Neural cell (in vitro differentiated cells): ENCODE measurements around the gene ZNF771. TPM values are rescaled to one million over a fixed set of nuclear protein-coding genes. Genes with fewer than 3 reads are reported as not detected.
A peak's percentile ranks its signal among the peaks of the same experiment; 100 is the strongest.

ENCODE experiments used
- H2AFZ ChIP-seq: fragments of 200-600, 300-800 bp; sonication (generic), shearing (Covaris generic); 2 replicates; pipeline ENCODE4 v1.6.0; 2014; ENCODE audit warnings: low read depth, mild to moderate bottlenecking, antibody characterized with exemption, low read length, moderate library complexity
- H3F3A ChIP-seq: fragments of 200-600 bp; shearing (Covaris generic); 2 replicates; pipeline ENCODE4 v1.6.1; 2016; ENCODE audit warnings: mild to moderate bottlenecking, moderate library complexity, mixed read lengths, antibody characterized with exemption, low read length; ENCODE audit not compliant: insufficient read depth, poor library complexity, severe bottlenecking
- H3K27ac ChIP-seq: fragments of 200-600, 300-800 bp; sonication (generic), shearing (Covaris generic); 2 replicates; pipeline ENCODE4 v1.5.1; 2014; ENCODE audit warnings: mild to moderate bottlenecking, low read length, moderate library complexity
- H3K27me3 ChIP-seq: fragments of 300-800, 200-600 bp; sonication (generic), shearing (Covaris generic); 2 replicates; pipeline ENCODE4 v1.6.0; 2014; ENCODE audit warnings: mild to moderate bottlenecking, low read depth, low read length, moderate library complexity; ENCODE audit not compliant: insufficient read depth
- H3K36me3 ChIP-seq: fragments of 300-800, 200-600 bp; sonication (generic), shearing (Covaris generic); 2 replicates; pipeline ENCODE4 v1.5.1; 2014; ENCODE audit warnings: mild to moderate bottlenecking, antibody characterized with exemption, low read length, moderate library complexity; ENCODE audit not compliant: insufficient read depth
- H3K4me2 ChIP-seq: fragments of 300-800, 200-600 bp; sonication (generic), shearing (Covaris generic); 2 replicates; pipeline ENCODE4 v1.6.0; 2014; ENCODE audit warnings: mild to moderate bottlenecking, low read length
- H3K4me3 ChIP-seq: fragments of 300-800, 200-600 bp; sonication (generic), shearing (Covaris generic); 2 replicates; pipeline ENCODE4 v1.5.1; 2014; ENCODE audit warnings: mild to moderate bottlenecking, low read length, moderate library complexity
- H3K79me2 ChIP-seq: fragments of 200-600 bp; shearing (Covaris generic); replicated peaks from 2 replicates; pipeline ENCODE4 v1.6.0; 2014; ENCODE audit warnings: mild to moderate bottlenecking, low read length, moderate library complexity; ENCODE audit not compliant: insufficient read depth
- H3K9ac ChIP-seq: fragments of 300-800, 200-600 bp; sonication (generic), shearing (Covaris generic); 2 replicates; pipeline ENCODE4 v1.6.1; 2016; ENCODE audit warnings: mild to moderate bottlenecking, low read length, mixed read lengths
- H3K9me2 ChIP-seq: fragments of 200-600 bp; shearing (Covaris generic); 2 replicates; pipeline ENCODE4 v1.6.1; 2016; ENCODE audit warnings: mild to moderate bottlenecking, low read length, mixed read lengths; ENCODE audit not compliant: insufficient read depth
- H3K9me3 ChIP-seq: fragments of 200-600, 300-800 bp; sonication (generic), shearing (Covaris generic); 2 replicates; pipeline ENCODE4 v1.6.1; 2016; ENCODE audit warnings: mild to moderate bottlenecking, mixed run types, low read length, moderate library complexity, mixed read lengths
- H4K20me1 ChIP-seq: fragments of 200-600 bp; shearing (Covaris generic); 2 replicates; pipeline ENCODE4 v1.6.1; 2016; ENCODE audit warnings: mild to moderate bottlenecking, mixed run types; ENCODE audit not compliant: insufficient read depth
- EP300 ChIP-seq: fragments of 450-650 bp; conservative IDR thresholded peaks from 2 replicates; pipeline ENCODE4 v1.6.1; 2014; ENCODE audit warnings: antibody characterized with exemption, mild to moderate bottlenecking, moderate library complexity; ENCODE audit not compliant: poor library complexity, severe bottlenecking
- EZH2 ChIP-seq: fragments of 200-600, 300-800 bp; shearing (Covaris generic), sonication (generic); IDR thresholded peaks from 2 replicates; pipeline ENCODE4 v1.6.1; 2014; ENCODE audit warnings: antibody characterized with exemption, low read length, borderline replicate concordance, mild to moderate bottlenecking; ENCODE audit not compliant: insufficient read depth, poor library complexity, severe bottlenecking
- MXI1 ChIP-seq: fragments of 450-650 bp; conservative IDR thresholded peaks from 2 replicates; pipeline ENCODE4 v1.6.1; 2014; ENCODE audit warnings: antibody characterized with exemption, mild to moderate bottlenecking; ENCODE audit not compliant: poor library complexity, severe bottlenecking
- POLR2AphosphoS5 ChIP-seq: IDR thresholded peaks from 2 replicates; pipeline ENCODE4 v1.6.1; 2012
- RAD21 ChIP-seq: fragments of 450-650 bp; conservative IDR thresholded peaks from 2 replicates; pipeline ENCODE4 v1.6.1; 2014; ENCODE audit warnings: antibody characterized with exemption, mild to moderate bottlenecking, moderate library complexity
- SMC3 ChIP-seq: fragments of 450-650 bp; conservative IDR thresholded peaks from 2 replicates; pipeline ENCODE4 v1.6.1; 2014; ENCODE audit warnings: antibody characterized with exemption, mild to moderate bottlenecking, moderate library complexity; ENCODE audit not compliant: poor library complexity
- TAF1 ChIP-seq: IDR thresholded peaks from 2 replicates; pipeline ENCODE4 v1.6.1; 2012; ENCODE audit warnings: low read depth
- polyA plus RNA-seq: library from polyadenylated mRNA; depleted of rRNA; stranded (reverse); fragments of >200 nt; gene quantifications from 2 replicates; pipeline ENCODE4 v1.2.3, GENCODE V29; 2014
- TF ChIP-seq, protein P1 (sequence below): IDR thresholded peaks from 2 replicates; pipeline ENCODE4 v1.6.1; 2012; ENCODE audit warnings: borderline replicate concordance
- TF ChIP-seq, protein P2 (sequence below): fragments of 450-650 bp; IDR thresholded peaks from 2 replicates; pipeline ENCODE4 v1.5.1; 2014; ENCODE audit warnings: antibody characterized with exemption, mild to moderate bottlenecking, moderate library complexity; ENCODE audit not compliant: poor library complexity, severe bottlenecking

Gene ZNF771
- polyA plus RNA-seq, 1 donor from 2014 or later = 11.7 TPM

GRCh38 chr16:30417529-30418349 is 10.3 kb downstream of the ZNF771 start:
- Histone ChIP-seq H3K9me2 (no peaks in the 10 kb centered on the region), H3K79me2 (no peaks in the 10 kb centered on the region), H3K27ac (peak overlapping the region; percentile 59), H3K36me3 (no peaks in the 10 kb centered on the region), H3K9me3 (no peaks in the 10 kb centered on the region), H4K20me1 (no peaks in the 10 kb centered on the region), H3K27me3 (no peaks in the 10 kb centered on the region), H3K4me2 (peak overlapping the region; percentile 10), H3K4me3 (peak overlapping the region; percentile 71), H2AFZ (peak overlapping the region; percentile 45), H3K9ac (peak overlapping the region; percentile 63), H3F3A (peaks cover 2% of the 10 kb centered on the region)
- peak; percentile 54 for TF ChIP-seq POLR2AphosphoS5
- peak; percentile 84 for TF ChIP-seq MXI1
- TF ChIP-seq, protein P1, sequence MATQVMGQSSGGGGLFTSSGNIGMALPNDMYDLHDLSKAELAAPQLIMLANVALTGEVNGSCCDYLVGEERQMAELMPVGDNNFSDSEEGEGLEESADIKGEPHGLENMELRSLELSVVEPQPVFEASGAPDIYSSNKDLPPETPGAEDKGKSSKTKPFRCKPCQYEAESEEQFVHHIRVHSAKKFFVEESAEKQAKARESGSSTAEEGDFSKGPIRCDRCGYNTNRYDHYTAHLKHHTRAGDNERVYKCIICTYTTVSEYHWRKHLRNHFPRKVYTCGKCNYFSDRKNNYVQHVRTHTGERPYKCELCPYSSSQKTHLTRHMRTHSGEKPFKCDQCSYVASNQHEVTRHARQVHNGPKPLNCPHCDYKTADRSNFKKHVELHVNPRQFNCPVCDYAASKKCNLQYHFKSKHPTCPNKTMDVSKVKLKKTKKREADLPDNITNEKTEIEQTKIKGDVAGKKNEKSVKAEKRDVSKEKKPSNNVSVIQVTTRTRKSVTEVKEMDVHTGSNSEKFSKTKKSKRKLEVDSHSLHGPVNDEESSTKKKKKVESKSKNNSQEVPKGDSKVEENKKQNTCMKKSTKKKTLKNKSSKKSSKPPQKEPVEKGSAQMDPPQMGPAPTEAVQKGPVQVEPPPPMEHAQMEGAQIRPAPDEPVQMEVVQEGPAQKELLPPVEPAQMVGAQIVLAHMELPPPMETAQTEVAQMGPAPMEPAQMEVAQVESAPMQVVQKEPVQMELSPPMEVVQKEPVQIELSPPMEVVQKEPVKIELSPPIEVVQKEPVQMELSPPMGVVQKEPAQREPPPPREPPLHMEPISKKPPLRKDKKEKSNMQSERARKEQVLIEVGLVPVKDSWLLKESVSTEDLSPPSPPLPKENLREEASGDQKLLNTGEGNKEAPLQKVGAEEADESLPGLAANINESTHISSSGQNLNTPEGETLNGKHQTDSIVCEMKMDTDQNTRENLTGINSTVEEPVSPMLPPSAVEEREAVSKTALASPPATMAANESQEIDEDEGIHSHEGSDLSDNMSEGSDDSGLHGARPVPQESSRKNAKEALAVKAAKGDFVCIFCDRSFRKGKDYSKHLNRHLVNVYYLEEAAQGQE = no peak
- TF ChIP-seq EP300 = peak; percentile 49
- TF ChIP-seq, protein P2, sequence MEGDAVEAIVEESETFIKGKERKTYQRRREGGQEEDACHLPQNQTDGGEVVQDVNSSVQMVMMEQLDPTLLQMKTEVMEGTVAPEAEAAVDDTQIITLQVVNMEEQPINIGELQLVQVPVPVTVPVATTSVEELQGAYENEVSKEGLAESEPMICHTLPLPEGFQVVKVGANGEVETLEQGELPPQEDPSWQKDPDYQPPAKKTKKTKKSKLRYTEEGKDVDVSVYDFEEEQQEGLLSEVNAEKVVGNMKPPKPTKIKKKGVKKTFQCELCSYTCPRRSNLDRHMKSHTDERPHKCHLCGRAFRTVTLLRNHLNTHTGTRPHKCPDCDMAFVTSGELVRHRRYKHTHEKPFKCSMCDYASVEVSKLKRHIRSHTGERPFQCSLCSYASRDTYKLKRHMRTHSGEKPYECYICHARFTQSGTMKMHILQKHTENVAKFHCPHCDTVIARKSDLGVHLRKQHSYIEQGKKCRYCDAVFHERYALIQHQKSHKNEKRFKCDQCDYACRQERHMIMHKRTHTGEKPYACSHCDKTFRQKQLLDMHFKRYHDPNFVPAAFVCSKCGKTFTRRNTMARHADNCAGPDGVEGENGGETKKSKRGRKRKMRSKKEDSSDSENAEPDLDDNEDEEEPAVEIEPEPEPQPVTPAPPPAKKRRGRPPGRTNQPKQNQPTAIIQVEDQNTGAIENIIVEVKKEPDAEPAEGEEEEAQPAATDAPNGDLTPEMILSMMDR = peak; percentile 40
- TF ChIP-seq SMC3 = peak; percentile 54
- peak; percentile 38 for TF ChIP-seq RAD21
- TF ChIP-seq TAF1 = no peak
- TF ChIP-seq EZH2 = no peak

- H3K79me2 ChIP-seq = no peaks in the 10 kb centered on the region
- H4K20me1 ChIP-seq = no peaks in the 10 kb centered on the region
- H3K4me2 ChIP-seq = peak overlapping the region; percentile 10
- no peaks in the 10 kb centered on the region for H3K27me3 ChIP-seq
- H3F3A ChIP-seq = peaks cover 2% of the 10 kb centered on the region
- H2AFZ ChIP-seq = peak overlapping the region; percentile 45
- no peaks in the 10 kb centered on the region for H3K36me3 ChIP-seq
- H3K27ac ChIP-seq = peak overlapping the region; percentile 59
- H3K9me2 ChIP-seq = no peaks in the 10 kb centered on the region
- TF ChIP-seq MXI1 (no peak), RAD21 (no peak), SMC3 (no peak), POLR2AphosphoS5 (no peak), EZH2 (no peak), TAF1 (no peak), EP300 (no peak)
- TF ChIP-seq, protein P2 = no peak
- TF ChIP-seq, protein P1 = no peak
- H3K9ac ChIP-seq = peak overlapping the region; percentile 63
- peak overlapping the region; percentile 71 for H3K4me3 ChIP-seq
- H3K9me3 ChIP-seq = no peaks in the 10 kb centered on the region
Observed at GRCh38 chr16:30418350-30419181, 11.2 kb downstream of the ZNF771 start.
